ENCODE results near the gene DUSP9. TPM values are rescaled to one million over a fixed set of nuclear protein-coding genes. Genes with fewer than 3 reads are reported as not detected.

The DUSP9 gene
- total RNA-seq, 1 experiment from 2014 or later, result 8.6 TPM

- Histone ChIP-seq H3K36me3 (no peaks in the 10 kb centered on the region), H3K4me3 (no peak overlapping the region), H3K9me3 (no peaks in the 10 kb centered on the region), H3K27me3 (no peaks in the 10 kb centered on the region)
- DNase-seq, result no peak
These were observed 15.7 kb upstream of the DUSP9 start for GRCh38 chrX:153631346-153631745.

- Histone ChIP-seq H3K27me3 (no peaks in the 10 kb centered on the region), H3K9me3 (no peaks in the 10 kb centered on the region), H3K4me3 (no peak overlapping the region), H3K36me3 (no peaks in the 10 kb centered on the region)
- no peak for DNase-seq
These were observed 15.0 kb upstream of the DUSP9 start for GRCh38 chrX:153631907-153632594.

GRCh38 chrX:153632595-153632946, 14.4 kb upstream of the DUSP9 start:
- Histone ChIP-seq H3K9me3 (no peaks in the 10 kb centered on the region), H3K27me3 (no peaks in the 10 kb centered on the region), H3K36me3 (no peaks in the 10 kb centered on the region), H3K4me3 (no peak overlapping the region)
- DNase-seq, result no peak

- no peaks in the 10 kb centered on the region for H3K36me3 ChIP-seq
- no peak for DNase-seq
These were observed 14.0 kb upstream of the DUSP9 start for GRCh38 chrX:153633048-153633447.

GRCh38 chrX:153633607-153634180, 13.3 kb upstream of the DUSP9 start:
- H3K4me3 ChIP-seq, result no peak overlapping the region
- H3K9me3 ChIP-seq, result no peaks in the 10 kb centered on the region
- DNase-seq, result no peak
- H3K27me3 ChIP-seq, result no peaks in the 10 kb centered on the region
- no peaks in the 10 kb centered on the region for H3K36me3 ChIP-seq

More at GRCh38 chrX:153633048-153633447, 14.0 kb upstream of the DUSP9 start:
- Histone ChIP-seq H3K9me3 (no peaks in the 10 kb centered on the region), H3K4me3 (no peak overlapping the region), H3K27me3 (no peaks in the 10 kb centered on the region)

GRCh38 chrX:153634236-153634635, 12.8 kb upstream of the DUSP9 start:
- DNase-seq, result no peak
- Histone ChIP-seq H3K36me3 (no peaks in the 10 kb centered on the region), H3K27me3 (no peaks in the 10 kb centered on the region), H3K9me3 (no peaks in the 10 kb centered on the region), H3K4me3 (no peak overlapping the region)

- no peak for DNase-seq
- Histone ChIP-seq H3K27me3 (no peaks in the 10 kb centered on the region), H3K9me3 (no peaks in the 10 kb centered on the region), H3K4me3 (no peak overlapping the region), H3K36me3 (no peaks in the 10 kb centered on the region)
These were observed 12.2 kb upstream of the DUSP9 start for GRCh38 chrX:153634832-153635231.

- Histone ChIP-seq H3K4me3 (no peak overlapping the region), H3K36me3 (no peaks in the 10 kb centered on the region), H3K9me3 (no peaks in the 10 kb centered on the region), H3K27me3 (no peaks in the 10 kb centered on the region)
- DNase-seq, result no peak
These were observed 11.6 kb upstream of the DUSP9 start for GRCh38 chrX:153635388-153635787.

GRCh38 chrX:153635788-153636668, 11.0 kb upstream of the DUSP9 start:
- Histone ChIP-seq H3K9me3 (no peaks in the 10 kb centered on the region), H3K36me3 (no peaks in the 10 kb centered on the region), H3K27me3 (no peaks in the 10 kb centered on the region), H3K4me3 (no peak overlapping the region)
- peak; percentile 31 for DNase-seq

- no peaks in the 10 kb centered on the region for H3K36me3 ChIP-seq
- no peaks in the 10 kb centered on the region for H3K9me3 ChIP-seq
- H3K27me3 ChIP-seq, result no peaks in the 10 kb centered on the region
- DNase-seq, result no peak
- no peak overlapping the region for H3K4me3 ChIP-seq
These were observed 10.3 kb upstream of the DUSP9 start for GRCh38 chrX:153636716-153637115.

- Histone ChIP-seq H3K9me3 (no peaks in the 10 kb centered on the region), H3K4me3 (no peak overlapping the region), H3K36me3 (no peaks in the 10 kb centered on the region), H3K27me3 (no peaks in the 10 kb centered on the region)
- no peak for DNase-seq
These were observed 9.6 kb upstream of the DUSP9 start for GRCh38 chrX:153637121-153638040.

- H3K4me3 ChIP-seq, result no peak overlapping the region
- no peaks in the 10 kb centered on the region for H3K36me3 ChIP-seq
- peaks cover 3% of the 10 kb centered on the region; the same call in 1 of the 2 replicates for H3K27me3 ChIP-seq
- H3K9me3 ChIP-seq, result no peaks in the 10 kb centered on the region
- DNase-seq, result no peak
These were observed 9.0 kb upstream of the DUSP9 start for GRCh38 chrX:153638041-153638371.

GRCh38 chrX:153638436-153639176, 8.4 kb upstream of the DUSP9 start:
- no peak overlapping the region for H3K4me3 ChIP-seq
- no peaks in the 10 kb centered on the region for H3K36me3 ChIP-seq
- peaks cover 7% of the 10 kb centered on the region; the same call in 1 of the 2 replicates for H3K27me3 ChIP-seq
- no peaks in the 10 kb centered on the region for H3K9me3 ChIP-seq
- DNase-seq, result no peak

GRCh38 chrX:153639177-153640044, 7.6 kb upstream of the DUSP9 start:
- H3K27me3 ChIP-seq, result peaks cover 11% of the 10 kb centered on the region
- H3K36me3 ChIP-seq, result no peaks in the 10 kb centered on the region
- DNase-seq, result no peak
- H3K4me3 ChIP-seq, result no peak overlapping the region
- no peaks in the 10 kb centered on the region for H3K9me3 ChIP-seq

GRCh38 chrX:153640045-153640686, 6.8 kb upstream of the DUSP9 start:
- DNase-seq, result no peak
- peaks cover 12% of the 10 kb centered on the region for H3K27me3 ChIP-seq

More at GRCh38 chrX:153640045-153640686, 6.8 kb upstream of the DUSP9 start:
- Histone ChIP-seq H3K4me3 (no peak overlapping the region), H3K36me3 (no peaks in the 10 kb centered on the region), H3K9me3 (no peaks in the 10 kb centered on the region)
